Activated CD4-positive, alpha-beta T cell treated with anti-CD3 and anti-CD28 coated beads for 36 hours (primary cell): ENCODE measurements around the gene MICB. TPM values are rescaled to one million over a fixed set of nuclear protein-coding genes. Genes with fewer than 3 reads are reported as not detected.
A peak's percentile ranks its signal among the peaks of the same experiment; 100 is the strongest.
"Not testable (repeated sequence)": the region's sequence is repeated elsewhere in the genome, so short reads cannot be mapped to it uniquely, and the experiment has no call there.

ENCODE experiments used
- ATAC-seq: fragments of 200-7000 bp; cut with Tn5 transposase; one replicate; pipeline ENCODE4 v1.10.0; 2021; ENCODE audit warnings: mild to moderate bottlenecking, moderate library complexity
- CTCF ChIA-PET: fragments of 350-600 bp; sonication (Branson Sonifier 250); formaldehyde crosslinking; loops from one replicate; lab custom pipeline; 2021; ENCODE audit warnings: antibody characterized with exemption; lab: Charles Lee
- POLR2A ChIA-PET: fragments of 350-600 bp; sonication (Branson Sonifier 250); formaldehyde crosslinking; loops from one replicate; lab custom pipeline; 2021; ENCODE audit warnings: antibody characterized with exemption, inconsistent platforms; lab: Charles Lee
- DNase-seq: peaks from one replicate; pipeline ENCODE4 v3.0.0-alpha.2; 2020
- H3K27ac Mint-ChIP-seq: one replicate; pipeline ENCODE4 v1.8.0; 2021; ENCODE audit warnings: mixed read lengths
- H3K27me3 Mint-ChIP-seq: one replicate; pipeline ENCODE4 v1.8.0; 2021; ENCODE audit warnings: mixed read lengths
- H3K36me3 Mint-ChIP-seq: one replicate; pipeline ENCODE4 v1.8.0; 2021; ENCODE audit warnings: low read depth, mixed read lengths
- H3K4me1 Mint-ChIP-seq: one replicate; pipeline ENCODE4 v1.8.0; 2021; ENCODE audit warnings: mixed read lengths
- H3K4me3 Mint-ChIP-seq: one replicate; pipeline ENCODE4 v1.8.0; 2021; ENCODE audit warnings: mild to moderate bottlenecking, moderate library complexity, mixed read lengths
- H3K9me3 Mint-ChIP-seq: one replicate; pipeline ENCODE4 v1.8.0; 2021; ENCODE audit warnings: low read depth, mixed read lengths
- intact Hi-C, 2 experiments: fragments of 100-400 bp; cut with DNase I in 1 of 2; cut with micrococcal nuclease in 1 of 2; formaldehyde crosslinking; loops; one replicate each; pipeline versions ENCODE4 v1.14.2 to v1.15.1; 2022 to 2024; cut with DNase I, micrococcal nuclease
- total RNA-seq, 2 experiments: library from RNA; stranded (reverse); gene quantifications; one replicate each; pipeline ENCODE4 v1.2.3, GENCODE V29; 2021

The MICB gene
- total RNA-seq, 2 experiments from 2014 or later: 19.6 to 19.7 TPM

- H3K4me1 Mint-ChIP-seq: peaks cover 51% of the 10 kb centered on the region
- H3K27ac Mint-ChIP-seq: peak overlapping the region; percentile 42
- not testable (repeated sequence) for ATAC-seq, H3K9me3 Mint-ChIP-seq, H3K27me3 Mint-ChIP-seq, H3K4me3 Mint-ChIP-seq
- ChIA-PET CTCF (interaction anchor here (0.6 to 15.4 kb wide), 18 partner anchors 8 to 282 kb away, joined by 3 to 658 read pairs (median 4); partner anchors contain the start of genes DDX39B, LST1, LTB and NCR3), POLR2A (interaction anchor here (0.7 to 4.0 kb wide), 6 partner anchors 8 to 46 kb away, joined by 3 to 29 read pairs (median 4); partner anchors contain the start of genes NCR3 and TNF)
- intact Hi-C loops: loop anchor here (1.0 kb wide), 1 partner anchor 47 kb away; no protein-coding TSS in a partner anchor
- H3K36me3 Mint-ChIP-seq: peaks cover 32% of the 10 kb centered on the region
- DNase-seq: peak; percentile 81
Observed at GRCh38 chr6:31551371-31551770, 53.4 kb downstream of the MICB start.

GRCh38 chr6:31556307-31556706 lies 58.4 kb downstream of the MICB start:
- ATAC-seq (no peak), DNase-seq (no peak)
- CTCF ChIA-PET: interaction anchor here (0.9 to 7.2 kb wide), 3 partner anchors 19 to 40 kb away, joined by 4 to 101 read pairs (median 50); partner anchors contain the start of genes LTB, NCR3 and TNF
- POLR2A ChIA-PET: interaction anchor here (0.6 kb wide), 1 partner anchor 18 kb away, joined by 3 read pairs; no protein-coding TSS in a partner anchor
- Mint-ChIP-seq H3K4me1 (peaks cover 67% of the 10 kb centered on the region), H3K9me3 (no peaks in the 10 kb centered on the region), H3K27me3 (no peaks in the 10 kb centered on the region), H3K27ac (no peak overlapping the region), H3K4me3 (no peak overlapping the region), H3K36me3 (peaks cover 35% of the 10 kb centered on the region)
- intact Hi-C loops: no loop called here

GRCh38 chr6:31557443-31558317 lies 59.7 kb downstream of the MICB start:
- Mint-ChIP-seq H3K9me3 (no peaks in the 10 kb centered on the region), H3K27ac (peak overlapping the region; percentile 77), H3K4me3 (peak overlapping the region; percentile 66), H3K36me3 (peaks cover 40% of the 10 kb centered on the region), H3K27me3 (no peaks in the 10 kb centered on the region), H3K4me1 (peaks cover 72% of the 10 kb centered on the region)
- intact Hi-C loops: loop anchor here in 1 of 2 experiments (2.0 kb wide), 1 partner anchor 15 kb away; the partner anchor contains the start of gene LTA
- DNase-seq: no peak
- CTCF ChIA-PET: interaction anchor here (1.2 to 7.2 kb wide), 5 partner anchors 9 to 39 kb away, joined by 3 to 101 read pairs (median 16); partner anchors contain the start of genes DDX39B, NCR3, NFKBIL1 and TNF
- POLR2A ChIA-PET: interaction anchor here (0.7 to 4.3 kb wide), 4 partner anchors 10 to 35 kb away, joined by 3 to 43 read pairs (median 8); partner anchors contain the start of genes NCR3, NFKBIL1 and TNF
- ATAC-seq: no peak

DNA sequence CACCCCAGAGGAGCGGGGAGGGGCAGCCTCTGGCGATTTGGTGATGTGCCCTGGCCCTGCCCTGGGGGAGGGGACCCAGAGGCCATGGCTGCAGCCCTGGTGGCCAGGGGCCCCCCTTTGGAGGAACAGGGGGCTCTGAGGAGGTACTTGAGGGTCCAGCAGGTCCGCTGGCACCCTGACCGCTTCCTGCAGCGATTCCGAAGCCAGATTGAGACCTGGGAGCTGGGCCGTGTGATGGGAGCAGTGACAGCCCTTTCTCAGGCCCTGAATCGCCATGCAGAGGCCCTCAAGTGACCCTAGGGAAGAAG lies 60.3 kb downstream of the MICB start:
- DNase-seq: no peak
- Mint-ChIP-seq H3K27ac (peak overlapping the region; percentile 92), H3K36me3 (peaks cover 41% of the 10 kb centered on the region), H3K27me3 (no peaks in the 10 kb centered on the region), H3K4me1 (peaks cover 75% of the 10 kb centered on the region), H3K4me3 (peak overlapping the region; percentile 66), H3K9me3 (no peaks in the 10 kb centered on the region)
- CTCF ChIA-PET: interaction anchor here (0.6 to 7.2 kb wide), 7 partner anchors 10 to 38 kb away, joined by 3 to 101 read pairs (median 13); partner anchors contain the start of genes DDX39B, LTB, NCR3 and NFKBIL1
- POLR2A ChIA-PET: interaction anchor here (1.5 to 4.3 kb wide), 6 partner anchors 10 to 28 kb away, joined by 3 to 43 read pairs (median 12); partner anchors contain the start of genes LTA, NFKBIL1 and TNF
- intact Hi-C loops: loop anchor here in 1 of 2 experiments (2.0 kb wide), 1 partner anchor 15 kb away; the partner anchor contains the start of gene LTA
- no peak for ATAC-seq

GRCh38 chr6:31558631-31559500 lies 60.9 kb downstream of the MICB start:
- peaks cover 44% of the 10 kb centered on the region for H3K36me3 Mint-ChIP-seq
- peak; percentile 82 for DNase-seq
- peaks cover 81% of the 10 kb centered on the region for H3K4me1 Mint-ChIP-seq
- H3K4me3 Mint-ChIP-seq: peak overlapping the region; percentile 66
- ATAC-seq: peak; percentile 47
- peaks cover 2% of the 10 kb centered on the region for H3K27me3 Mint-ChIP-seq
- CTCF ChIA-PET: interaction anchor here (0.6 to 7.2 kb wide), 13 partner anchors 8 to 55 kb away, joined by 3 to 101 read pairs (median 6); partner anchors contain the start of genes DDX39B, LTB, NCR3 and NFKBIL1
- no peaks in the 10 kb centered on the region for H3K9me3 Mint-ChIP-seq
- peak overlapping the region; percentile 92 for H3K27ac Mint-ChIP-seq
- POLR2A ChIA-PET: interaction anchor here (0.6 to 4.3 kb wide), 10 partner anchors 8 to 342 kb away, joined by 3 to 43 read pairs (median 4); partner anchors contain the start of genes LTA, NFKBIL1 and TNF
- intact Hi-C loops: loop anchor here (1.0 to 2.0 kb wide), 2 partner anchors 9 to 14 kb away; partner anchors contain the start of gene LTA (in 1 of the 2)

DNA sequence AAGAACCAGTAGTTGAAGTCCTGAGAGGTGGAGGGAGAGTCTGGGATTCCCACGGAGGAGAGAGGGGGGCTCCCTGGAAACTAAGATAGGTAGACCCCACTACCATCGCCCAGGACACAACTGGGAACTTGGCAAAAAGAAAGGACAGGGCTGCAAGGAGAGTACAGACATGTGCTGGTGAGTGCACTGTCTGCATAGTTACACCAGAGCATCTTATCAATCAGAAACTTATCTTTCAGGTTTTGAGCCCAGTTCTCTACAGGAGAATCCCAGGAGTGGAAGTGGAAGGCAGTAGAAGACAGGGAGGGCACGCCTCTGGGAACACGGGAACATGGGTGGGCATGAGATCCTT lies 61.6 kb downstream of the MICB start:
- Mint-ChIP-seq H3K36me3 (peaks cover 45% of the 10 kb centered on the region), H3K4me3 (peak overlapping the region; percentile 66), H3K27me3 (peaks cover 3% of the 10 kb centered on the region), H3K9me3 (no peaks in the 10 kb centered on the region), H3K27ac (peak overlapping the region; percentile 92), H3K4me1 (peaks cover 79% of the 10 kb centered on the region)
- CTCF ChIA-PET: interaction anchor here (0.6 to 7.2 kb wide), 14 partner anchors 9 to 881 kb away, joined by 3 to 101 read pairs (median 6); partner anchors contain the start of genes LTB, NCR3, NFKBIL1 and TNF
- no peak for DNase-seq
- POLR2A ChIA-PET: interaction anchor here (0.7 to 4.3 kb wide), 8 partner anchors 8 to 341 kb away, joined by 3 to 43 read pairs (median 6); partner anchors contain the start of genes LTA, NFKBIL1 and TNF
- intact Hi-C loops: loop anchor here (1.0 to 2.0 kb wide), 2 partner anchors 9 to 13 kb away; partner anchors contain the start of gene LTA (in 1 of the 2)
- ATAC-seq: peak; percentile 50

GRCh38 chr6:31559958-31560696 lies 62.2 kb downstream of the MICB start:
- Mint-ChIP-seq H3K27me3 (peaks cover 3% of the 10 kb centered on the region), H3K27ac (peak overlapping the region; percentile 92), H3K9me3 (no peaks in the 10 kb centered on the region), H3K4me3 (peak overlapping the region; percentile 66), H3K36me3 (peaks cover 45% of the 10 kb centered on the region), H3K4me1 (peaks cover 81% of the 10 kb centered on the region)
- intact Hi-C loops: loop anchor here (1.0 to 2.0 kb wide), 3 partner anchors 8 to 15 kb away; partner anchors contain the start of genes LTA (in 1 of the 2) and TNF (in 1 of the 2)
- ATAC-seq: peak; percentile 72
- ChIA-PET CTCF (interaction anchor here (0.5 to 7.2 kb wide), 16 partner anchors 8 to 881 kb away, joined by 3 to 101 read pairs (median 4); partner anchors contain the start of genes LST1, NCR3, NEU1 and NFKBIL1), POLR2A (interaction anchor here (1.1 to 4.3 kb wide), 5 partner anchors 8 to 20 kb away, joined by 4 to 43 read pairs (median 15); partner anchors contain the start of genes LTA and TNF)
- peak; percentile 80 for DNase-seq

- H3K27ac Mint-ChIP-seq: peak overlapping the region; percentile 92
- H3K4me1 Mint-ChIP-seq: peaks cover 85% of the 10 kb centered on the region
- H3K36me3 Mint-ChIP-seq: peaks cover 50% of the 10 kb centered on the region
- ATAC-seq (no peak), DNase-seq (no peak)
- intact Hi-C loops: loop anchor here (1.0 kb wide), 2 partner anchors 8 to 15 kb away; partner anchors contain the start of gene TNF (in 1 of the 2)
- H3K9me3 Mint-ChIP-seq: no peaks in the 10 kb centered on the region
- ChIA-PET CTCF (interaction anchor here (0.6 to 7.2 kb wide), 10 partner anchors 14 to 302 kb away, joined by 3 to 101 read pairs (median 4); partner anchors contain the start of genes LST1, NCR3, NEU1 and TNF), POLR2A (interaction anchor here (2.2 to 4.3 kb wide), 2 partner anchors 7 to 16 kb away, joined by 18 to 43 read pairs; partner anchors contain the start of gene TNF)
- peaks cover 3% of the 10 kb centered on the region for H3K27me3 Mint-ChIP-seq
- H3K4me3 Mint-ChIP-seq: peak overlapping the region; percentile 66
Observed at GRCh38 chr6:31560697-31561058, 62.7 kb downstream of the MICB start.
